IPS-18c (cell line): ENCODE measurements around the gene RRAD.
"Not testable (repeated sequence)": the region's sequence is repeated elsewhere in the genome, so short reads cannot be mapped to it uniquely, and the experiment has no call there.

Experiments
- H3K4me3 ChIP-seq: 2 replicates; pipeline ENCODE4 v1.7.0; 2013; ENCODE audit warnings: low read depth, mild to moderate bottlenecking, low read length, moderate library complexity; ENCODE audit not compliant: insufficient read depth
- H3K9me3 ChIP-seq: one replicate; pipeline ENCODE4 v1.6.1; 2013; ENCODE audit warnings: mild to moderate bottlenecking, low read length, moderate library complexity; ENCODE audit not compliant: control insufficient read depth, insufficient read depth

Gene RRAD, protein sequence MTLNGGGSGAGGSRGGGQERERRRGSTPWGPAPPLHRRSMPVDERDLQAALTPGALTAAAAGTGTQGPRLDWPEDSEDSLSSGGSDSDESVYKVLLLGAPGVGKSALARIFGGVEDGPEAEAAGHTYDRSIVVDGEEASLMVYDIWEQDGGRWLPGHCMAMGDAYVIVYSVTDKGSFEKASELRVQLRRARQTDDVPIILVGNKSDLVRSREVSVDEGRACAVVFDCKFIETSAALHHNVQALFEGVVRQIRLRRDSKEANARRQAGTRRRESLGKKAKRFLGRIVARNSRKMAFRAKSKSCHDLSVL

DNA sequence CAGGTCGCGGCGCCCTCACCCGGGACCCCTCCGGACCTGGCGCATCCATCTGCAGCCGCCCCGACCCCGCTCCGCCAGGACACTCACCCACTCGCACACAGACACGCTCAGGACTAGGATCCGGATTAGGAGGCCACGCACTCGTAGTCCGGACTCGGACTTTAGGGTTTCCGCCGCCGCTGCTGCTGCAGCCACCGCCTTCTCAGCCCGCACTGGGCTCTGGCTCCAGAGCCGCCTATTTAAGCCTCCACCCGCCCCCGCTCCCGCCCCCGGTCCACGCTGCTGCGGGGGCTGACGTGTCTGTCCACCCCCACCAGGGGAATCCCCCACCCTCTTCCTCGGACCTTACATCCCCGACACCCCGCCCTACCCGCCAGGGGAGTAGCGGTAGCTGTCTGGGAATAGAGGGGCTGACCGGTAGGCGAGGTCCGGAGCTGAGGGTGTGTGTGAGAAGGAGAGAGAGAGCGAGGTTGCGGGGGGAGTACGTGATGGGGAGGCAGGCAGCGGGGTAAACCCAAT lies at the start of gene RRAD:
Gene RRAD, minus strand, starts transcription at position 214 of the 519 bp plus-strand sequence. CDS start 356 bp downstream, outside the sequence.
- H3K4me3 ChIP-seq = peak within 1 kb of the TSS; percentile 61
- H3K9me3 ChIP-seq = no peaks in the 10 kb centered on the region

DNA sequence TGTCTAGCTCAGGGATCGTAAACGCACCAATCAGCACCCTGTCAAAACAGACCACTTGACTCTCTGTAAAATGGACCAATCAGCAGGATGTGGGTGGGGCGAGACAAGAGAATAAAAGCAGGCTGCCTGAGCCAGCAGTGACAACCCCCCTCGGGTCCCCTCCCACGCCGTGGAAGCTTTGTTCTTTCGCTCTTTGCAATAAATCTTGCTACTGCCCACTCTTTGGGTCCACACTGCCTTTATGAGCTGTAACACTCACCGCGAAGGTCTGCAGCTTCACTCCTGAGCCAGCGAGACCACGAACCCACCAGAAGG lies 49.6 kb upstream of the RRAD start:
- not testable (repeated sequence) for H3K9me3 ChIP-seq, H3K4me3 ChIP-seq

DNA sequence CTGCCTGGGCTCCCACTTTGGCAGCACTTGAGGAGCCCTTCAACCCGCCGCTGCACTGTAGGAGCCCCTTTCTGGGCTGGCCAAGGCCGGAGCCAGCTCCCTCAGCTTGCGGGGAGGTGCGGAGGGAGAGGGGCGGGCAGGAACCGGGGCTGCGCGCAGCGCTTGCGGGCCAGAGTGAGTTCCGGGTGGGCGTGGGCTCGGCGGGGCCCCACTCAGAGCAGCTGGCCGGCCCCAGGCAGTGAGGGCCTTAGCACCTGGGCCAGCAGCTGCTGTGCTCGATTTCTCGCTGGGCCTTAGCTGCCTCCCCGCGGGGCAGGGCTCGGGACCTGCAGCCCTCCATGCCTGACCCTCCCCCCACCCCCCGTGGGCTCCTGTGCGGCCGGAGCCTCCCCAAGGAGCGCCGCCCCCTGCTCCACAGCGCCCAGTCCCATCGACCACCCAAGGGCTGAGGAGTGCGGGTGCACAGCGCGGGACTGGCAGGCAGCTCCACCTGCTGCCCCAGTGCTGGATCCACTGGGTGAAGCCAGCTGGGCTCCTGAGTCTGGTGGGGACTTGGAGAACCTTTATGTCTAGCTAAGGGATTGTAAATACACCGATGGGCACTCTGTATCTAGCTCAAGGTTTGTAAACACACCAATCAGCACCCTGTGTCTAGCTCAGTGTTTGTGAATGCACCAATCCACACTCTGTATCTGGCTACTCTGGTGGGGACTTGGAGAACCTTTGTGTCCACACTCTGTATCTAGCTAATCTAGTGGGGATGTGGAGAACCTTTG lies 49.0 kb upstream of the RRAD start:
- H3K4me3 ChIP-seq, H3K9me3 ChIP-seq: not testable (repeated sequence)

DNA sequence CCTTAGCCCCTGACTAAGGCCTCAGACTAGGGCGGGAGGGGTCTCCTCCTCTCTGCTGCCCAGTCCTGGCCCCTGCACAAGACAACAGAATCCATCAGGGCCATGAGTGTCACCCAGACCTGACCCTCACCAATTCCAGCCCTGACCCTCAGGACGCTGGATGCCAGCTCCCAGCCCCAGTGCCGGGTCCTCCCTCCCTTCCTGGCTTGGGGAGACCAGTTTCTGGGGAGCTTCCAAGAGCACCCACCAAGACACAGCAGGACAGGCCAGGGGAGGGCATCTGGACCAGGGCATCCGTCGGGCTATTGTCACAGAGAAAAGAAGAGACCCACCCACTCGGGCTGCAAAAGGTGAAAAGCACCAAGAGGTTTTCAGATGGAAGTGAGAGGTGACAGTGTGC lies 48.4 kb upstream of the RRAD start:
- Histone ChIP-seq H3K9me3 (no peaks in the 10 kb centered on the region), H3K4me3 (no peak overlapping the region)

DNA sequence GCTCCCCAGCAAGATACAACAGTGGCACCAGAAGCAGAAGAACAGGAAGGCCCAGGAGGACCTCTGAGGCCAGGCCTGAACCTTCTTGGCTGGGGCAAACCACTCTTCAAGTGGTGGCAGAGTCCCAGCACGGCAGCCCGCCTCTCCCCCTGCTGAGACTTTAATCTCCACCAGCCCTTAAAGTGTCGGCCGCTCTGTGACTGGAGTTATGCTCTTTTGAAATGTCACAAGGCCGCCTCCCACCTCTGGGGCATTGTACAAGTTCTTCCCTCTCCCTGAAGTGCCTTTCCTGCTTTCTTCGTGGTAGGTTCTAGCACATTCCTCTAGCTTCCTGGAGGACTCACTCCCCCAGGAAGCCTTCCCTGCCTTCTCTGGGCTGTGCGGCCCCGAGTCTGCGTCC lies 47.6 kb upstream of the RRAD start:
- Histone ChIP-seq H3K4me3 (no peak overlapping the region), H3K9me3 (no peaks in the 10 kb centered on the region)

DNA sequence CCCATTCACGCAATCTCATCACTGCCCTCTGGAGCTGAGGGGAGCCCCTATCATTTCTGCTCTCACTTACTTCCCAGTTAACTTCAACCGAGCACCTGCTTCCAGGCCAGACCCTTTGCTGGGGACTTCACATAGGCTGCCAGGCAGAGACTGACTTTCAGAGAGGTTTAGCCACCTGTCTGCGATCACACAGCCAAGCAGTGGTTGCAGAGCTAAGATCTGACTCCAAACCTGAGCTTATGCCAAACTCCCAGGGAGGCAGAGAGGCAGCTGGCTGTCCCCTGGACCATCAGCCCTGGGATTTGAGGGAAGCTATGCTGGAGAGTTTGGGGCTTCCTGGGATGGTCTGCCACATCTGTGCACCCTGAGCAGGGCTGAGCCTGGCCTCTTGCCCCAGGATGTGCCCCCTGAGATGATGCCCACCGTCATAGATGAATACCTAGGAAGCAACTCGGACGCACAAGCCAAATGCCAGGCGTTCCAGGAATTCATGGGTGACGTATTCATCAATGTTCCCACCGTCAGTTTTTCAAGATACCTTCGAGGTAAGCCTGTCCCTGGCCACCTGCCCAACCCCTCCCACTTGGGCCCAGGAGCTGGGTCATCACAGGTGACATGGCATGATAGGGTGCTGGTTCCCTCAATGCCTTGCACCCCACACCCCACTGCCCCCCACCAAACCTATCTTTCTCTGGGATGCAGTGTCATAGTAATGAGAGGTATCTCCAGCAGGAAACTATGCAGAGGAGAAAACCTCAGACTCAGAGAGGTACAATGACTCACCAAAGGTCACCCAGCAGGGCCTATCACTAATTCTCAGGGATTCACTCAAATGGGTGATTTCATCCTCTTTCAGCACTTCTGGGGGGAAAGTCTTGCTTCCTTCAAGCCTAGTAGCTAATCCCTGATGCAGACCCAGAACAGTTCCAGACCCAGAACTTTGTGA lies 45.7 kb upstream of the RRAD start:
- Histone ChIP-seq H3K9me3 (no peaks in the 10 kb centered on the region), H3K4me3 (no peak overlapping the region)

DNA sequence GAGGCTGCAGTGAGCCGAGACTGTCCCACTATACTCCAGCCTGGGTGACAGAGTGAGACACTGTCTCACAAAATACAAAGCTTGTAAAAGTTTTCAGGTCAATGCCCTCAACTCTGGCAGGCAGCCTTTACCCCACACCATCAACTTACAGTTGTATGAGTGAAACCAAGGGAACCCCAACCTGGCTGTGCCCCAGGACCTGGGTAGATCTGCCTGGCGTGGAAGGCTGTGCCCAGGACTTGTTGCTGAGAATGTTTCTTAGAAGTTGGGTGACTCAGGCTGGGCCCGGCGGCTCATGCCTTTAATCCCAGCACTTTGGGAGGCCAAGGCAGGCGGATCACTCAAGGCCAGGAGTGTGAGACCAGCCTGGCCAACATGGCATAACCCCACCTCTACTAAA lies 43.5 kb upstream of the RRAD start:
- Histone ChIP-seq H3K4me3 (no peak overlapping the region), H3K9me3 (no peaks in the 10 kb centered on the region)

DNA sequence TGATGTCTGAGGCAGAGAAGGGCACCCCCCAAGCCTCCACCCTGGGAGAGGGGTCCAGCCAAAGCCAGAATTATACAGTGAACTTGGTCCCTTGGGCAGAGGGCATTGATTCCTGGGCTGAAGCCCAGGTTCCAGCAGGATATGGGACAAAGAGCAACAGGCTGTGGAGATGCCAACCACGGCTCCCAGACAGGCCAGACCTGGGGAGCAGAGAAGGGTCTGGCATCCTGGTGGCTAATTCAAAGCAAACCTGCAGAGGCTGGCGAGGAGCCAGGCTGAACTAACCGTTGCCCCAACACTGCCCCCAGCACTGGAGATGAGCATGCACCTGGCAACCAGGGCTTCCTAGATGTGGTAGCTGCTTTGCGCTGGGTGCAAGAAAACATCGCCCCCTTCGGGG lies 38.7 kb upstream of the RRAD start:
- H3K4me3 ChIP-seq = no peak overlapping the region
- H3K9me3 ChIP-seq = no peaks in the 10 kb centered on the region

DNA sequence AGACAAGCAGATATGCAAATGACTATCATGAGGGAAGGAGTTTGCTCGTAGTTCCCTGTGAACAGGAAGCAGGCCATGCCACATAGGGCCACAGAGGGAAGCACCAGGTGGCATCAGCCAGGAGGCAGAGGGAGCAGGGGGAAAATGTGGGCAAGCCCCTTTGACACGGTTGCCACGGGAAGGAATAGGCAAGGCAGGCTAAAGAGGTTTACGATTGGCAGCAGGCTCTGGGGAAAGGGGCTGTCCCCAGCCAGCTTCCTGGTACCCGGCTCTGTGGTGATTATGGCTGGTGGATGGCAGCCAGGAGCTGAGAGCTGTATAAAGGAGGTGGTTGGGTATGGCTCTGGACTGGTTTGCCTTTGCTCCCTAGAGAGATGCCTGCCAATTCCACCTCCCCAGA lies 36.6 kb upstream of the RRAD start:
- H3K4me3 ChIP-seq = no peak overlapping the region
- H3K9me3 ChIP-seq = no peaks in the 10 kb centered on the region

DNA sequence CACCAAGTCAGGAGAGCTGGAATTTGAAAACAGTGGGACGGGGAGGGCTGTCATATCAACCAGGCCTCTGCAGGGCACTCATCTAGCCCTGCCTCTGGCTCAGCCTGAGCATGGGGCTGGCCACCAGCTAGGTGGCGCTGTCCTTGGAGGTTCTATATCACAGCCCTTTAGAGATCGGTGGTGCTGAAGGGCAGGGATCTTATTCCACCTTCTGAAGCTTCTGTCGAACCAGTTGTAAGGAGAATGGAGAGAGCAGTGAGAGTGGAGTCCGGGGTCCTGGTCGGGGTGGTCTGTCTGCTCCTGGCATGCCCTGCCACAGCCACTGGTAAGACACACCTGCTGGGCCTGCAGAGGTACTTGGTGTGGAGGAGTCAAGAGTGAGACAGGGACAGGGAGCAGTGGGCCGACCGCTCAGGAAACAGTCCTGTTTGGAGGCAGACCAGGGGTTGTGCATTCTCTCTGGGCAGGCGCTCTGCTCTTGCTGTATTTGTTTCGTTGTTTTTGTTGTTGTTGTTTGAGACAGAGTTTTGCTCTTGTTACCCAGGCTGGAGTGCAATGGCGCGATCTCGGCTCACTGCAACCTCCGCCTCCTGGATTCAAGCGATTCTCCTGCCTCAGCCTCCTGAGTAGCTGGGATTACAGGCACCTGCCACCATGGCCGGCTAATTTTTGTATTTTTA lies 35.9 kb upstream of the RRAD start, which contains the start of gene CES3:
Gene CES3, plus strand, starts transcription at position 202 of the 680 bp plus-strand sequence. Its CDS starts 42 bp downstream, at position 244.
- Histone ChIP-seq H3K9me3 (no peaks in the 10 kb centered on the region), H3K4me3 (peak within 1 kb of the TSS; percentile 51)

DNA sequence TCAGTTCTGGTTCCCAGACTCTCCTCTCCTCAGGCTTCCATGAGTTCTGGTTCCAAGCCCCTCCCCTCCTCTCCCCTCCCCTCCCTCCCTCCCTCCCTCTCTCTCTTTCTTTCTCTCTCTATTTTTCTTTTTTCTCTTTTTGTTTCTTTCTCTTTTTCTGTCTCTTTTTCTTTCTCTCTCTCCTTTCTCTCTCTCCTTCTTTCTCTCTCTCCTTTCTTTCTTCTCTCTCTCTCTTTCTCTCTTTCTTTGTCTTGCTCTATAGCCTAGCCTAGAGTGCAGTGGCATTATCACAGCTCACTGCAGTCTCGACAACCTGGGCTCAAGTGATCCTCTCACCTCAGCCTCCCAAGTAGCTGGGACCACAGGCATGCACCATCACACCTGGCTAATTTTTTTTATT lies 34.9 kb upstream of the RRAD start:
- H3K9me3 ChIP-seq = no peaks in the 10 kb centered on the region
- no peak overlapping the region for H3K4me3 ChIP-seq

DNA sequence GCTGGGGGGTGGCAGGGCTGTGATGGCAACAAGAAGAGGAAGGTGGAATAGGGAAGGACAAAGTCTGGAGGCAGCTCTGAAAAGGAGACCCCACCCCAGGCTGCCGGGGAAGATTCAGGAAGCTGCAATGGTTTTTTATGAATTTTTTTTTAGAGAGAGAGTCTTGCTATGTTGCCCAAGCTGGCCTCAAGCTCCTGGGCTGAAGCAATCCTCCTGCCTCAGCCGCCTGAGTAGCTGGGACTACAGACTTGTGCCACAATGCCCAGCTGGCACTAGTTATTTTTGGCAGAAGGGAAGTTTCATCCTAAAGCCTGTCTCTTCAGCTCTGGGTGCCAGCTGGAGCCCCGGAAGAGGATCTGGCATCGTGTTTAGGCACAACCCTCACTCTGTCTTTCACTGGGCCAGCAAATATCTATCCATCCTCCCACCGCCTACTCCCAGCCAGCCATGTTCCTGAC lies 34.4 kb upstream of the RRAD start:
- Histone ChIP-seq H3K9me3 (no peaks in the 10 kb centered on the region), H3K4me3 (no peak overlapping the region)

DNA sequence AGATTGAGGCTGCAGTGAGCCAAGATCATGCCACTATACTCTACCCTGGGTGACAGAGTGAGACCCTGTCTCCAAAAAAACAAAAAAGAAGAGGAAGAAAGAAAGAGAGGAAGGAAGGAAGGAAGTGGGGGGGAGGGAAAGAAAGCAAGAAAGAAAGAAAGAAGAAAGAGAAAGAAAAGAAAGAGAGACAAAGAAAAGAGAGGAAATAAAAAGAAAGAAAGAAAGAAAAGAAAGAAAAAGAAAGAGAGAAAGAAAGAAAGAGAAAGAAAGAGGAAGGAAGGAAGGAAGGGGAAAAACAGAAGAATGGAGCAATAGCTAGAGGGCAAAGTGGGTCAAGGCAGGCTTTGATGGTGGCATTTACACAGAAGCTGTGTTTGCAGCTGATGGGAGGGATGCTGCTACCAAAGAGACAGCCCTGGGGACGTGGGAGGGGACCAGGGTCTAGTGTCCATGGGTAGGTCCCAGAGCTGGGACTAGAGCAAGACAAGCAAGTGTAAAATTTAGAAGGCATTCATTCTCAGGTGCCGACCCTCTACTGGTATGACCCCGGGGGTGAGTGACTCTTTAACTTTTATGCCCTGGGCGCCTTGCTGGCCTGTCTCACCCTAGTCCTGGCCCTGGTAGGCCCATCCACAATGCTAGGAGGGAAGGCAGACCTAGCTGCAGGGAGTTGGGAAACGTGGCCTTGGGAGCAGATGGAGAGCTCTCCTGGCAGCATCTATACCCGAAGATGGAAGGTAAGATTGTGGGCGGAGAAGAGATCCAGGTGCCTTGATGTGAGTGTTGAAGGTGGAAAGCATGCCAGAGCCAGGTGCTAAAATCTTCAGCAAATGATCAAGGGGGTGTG lies 33.7 kb upstream of the RRAD start:
- H3K9me3 ChIP-seq = no peaks in the 10 kb centered on the region
- H3K4me3 ChIP-seq = no peak overlapping the region

DNA sequence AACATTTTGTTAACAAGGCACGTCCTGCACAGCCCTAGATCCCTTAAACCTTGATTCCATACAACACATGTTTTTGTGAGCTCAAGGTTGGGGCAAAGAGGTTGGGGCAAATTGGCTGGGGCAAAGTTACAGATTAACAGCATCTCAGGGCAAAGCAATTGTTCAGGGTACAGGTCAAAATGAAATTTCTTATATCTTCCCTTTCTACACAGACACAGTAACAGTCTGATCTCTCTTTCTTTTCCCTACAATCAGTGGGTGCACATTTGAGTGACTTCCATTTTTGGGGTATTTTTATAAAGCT lies 30.8 kb upstream of the RRAD start:
- H3K4me3 ChIP-seq, H3K9me3 ChIP-seq: not testable (repeated sequence)

DNA sequence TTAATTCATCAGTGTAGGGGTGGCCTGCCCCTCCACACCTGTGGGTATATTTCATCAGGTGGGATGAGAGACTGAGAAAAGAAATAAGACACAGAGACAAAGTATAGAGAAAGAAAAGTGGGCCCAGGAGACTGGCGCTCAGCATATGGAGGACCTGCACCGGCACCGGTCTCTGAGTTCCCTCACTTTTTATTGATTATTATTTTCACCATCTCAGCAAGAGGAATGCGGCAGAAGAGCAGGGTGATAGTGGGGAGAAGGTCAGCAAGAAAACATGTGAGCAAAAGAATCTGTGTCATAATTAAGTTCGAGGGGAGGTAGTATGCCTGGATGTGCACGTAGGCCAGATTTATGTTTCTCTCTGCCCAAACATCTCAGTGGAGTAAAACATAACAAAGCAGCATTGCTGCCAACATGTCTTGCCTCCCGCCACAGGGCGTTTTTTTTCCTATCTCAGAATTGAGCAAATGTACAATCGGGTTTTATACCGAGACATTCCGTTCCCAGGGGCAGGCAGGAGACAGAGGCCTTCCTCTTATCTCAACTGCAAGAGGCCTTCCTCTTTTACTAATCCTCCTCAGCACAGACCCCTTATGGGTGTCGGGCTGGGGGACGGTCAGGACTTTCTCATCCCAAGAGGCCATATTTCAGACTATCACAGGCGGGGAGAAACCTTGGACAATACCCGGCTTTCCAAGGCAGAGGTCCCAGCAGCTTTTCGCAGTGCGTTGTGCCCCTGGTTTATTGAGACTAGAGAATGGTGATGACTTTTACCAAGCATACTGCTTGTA lies 30.2 kb upstream of the RRAD start:
- H3K4me3 ChIP-seq = not testable (repeated sequence)

More for the DNA sequence above, 30.2 kb upstream of the RRAD start:
- H3K9me3 ChIP-seq = not testable (repeated sequence)
